Measurements from ENCODE around the gene AHCYL2. TPM values are rescaled to one million over a fixed set of nuclear protein-coding genes. Genes with fewer than 3 reads are reported as not detected.

AHCYL2 gene
- total RNA-seq, result 78.9 TPM

GRCh38 chr7:129224251-129225205 lies at the start of gene AHCYL2:
Gene AHCYL2, plus strand, starts transcription at chr7:129225030.

GRCh38 chr7:129188372-129188891 lies 36.4 kb upstream of the AHCYL2 start, which contains the start of gene SMO:
Gene SMO, plus strand, starts transcription at chr7:129188633. Its CDS starts 519 bp downstream, at chr7:129189152.

GRCh38 chr7:129433847-129434674 lies 209.2 kb downstream of the AHCYL2 start, which contains the start of gene STRIP2:
Gene STRIP2, plus strand, starts transcription at chr7:129434432. Its CDS starts 41 bp downstream, at chr7:129434473.

Other genes with a start within 250 kb of the AHCYL2 start
- 60.1 TPM for gene TNPO3, start 169.9 kb upstream of the AHCYL2 start, total RNA-seq
- gene TSPAN33, start 80.3 kb upstream of the AHCYL2 start, total RNA-seq, result 6.5 TPM
- gene SMO, start 36.4 kb upstream of the AHCYL2 start, total RNA-seq, result 53.9 TPM
- gene STRIP2, start 209.4 kb downstream of the AHCYL2 start, total RNA-seq, result 19.6 TPM

Data from camera-type eye (tissue), 1 donor.